H1 (cell line): Measurements from ENCODE around the gene STKLD1. TPM values are rescaled to one million over a fixed set of nuclear protein-coding genes. Genes with fewer than 3 reads are reported as not detected.

ENCODE experiments used
- ATF2 ChIP-seq: IDR thresholded peaks from 2 replicates; pipeline ENCODE4 v1.6.1; 2012; ENCODE audit warnings: low read length, inconsistent platforms
- CBX8 ChIP-seq: fragments of 300-800, 300-1000 bp; sonication (generic); IDR thresholded peaks from 2 replicates; pipeline ENCODE4 v1.7.1; 2016; ENCODE audit warnings: low read depth, low read length, borderline replicate concordance
- CHD1 ChIP-seq: IDR thresholded peaks from 2 replicates; pipeline ENCODE4 v1.6.1; 2012; ENCODE audit warnings: low read depth, low read length, improper control_type of control experiment
- CHD7 ChIP-seq: fragments of 300-600 bp; sonication (generic); IDR thresholded peaks from 2 replicates; pipeline ENCODE4 v1.7.1; 2012; ENCODE audit warnings: low read length, moderate library complexity, mild to moderate bottlenecking, inconsistent platforms; ENCODE audit not compliant: insufficient replicate concordance
- CREB1 ChIP-seq: IDR thresholded peaks from 2 replicates; pipeline ENCODE4 v1.6.1; 2012; ENCODE audit warnings: inconsistent platforms
- KDM5A ChIP-seq: fragments of 200-600 bp; IDR thresholded peaks from 2 replicates; pipeline ENCODE4 v1.7.1; 2012; ENCODE audit warnings: mild to moderate bottlenecking, low read length, inconsistent platforms, mixed read lengths
- MAX ChIP-seq: IDR thresholded peaks from 2 replicates; pipeline ENCODE4 v1.6.1; 2012; ENCODE audit warnings: inconsistent platforms
- SP2 ChIP-seq: IDR thresholded peaks from 2 replicates; pipeline ENCODE4 v1.6.1; 2012; ENCODE audit warnings: mild to moderate bottlenecking, low read length, inconsistent platforms
- SRF ChIP-seq: IDR thresholded peaks from 2 replicates; pipeline ENCODE4 v1.6.1; 2011; ENCODE audit warnings: mild to moderate bottlenecking, low read depth, low read length, moderate library complexity
- polyA plus RNA-seq, 7 experiments: library from polyadenylated mRNA; depleted of rRNA in 3 of 7; stranded (reverse) in 5 of 7; unstranded in 2 of 7; fragments of >200 nt in 5 of 7; fragments of 200-250 nt in 2 of 7; gene quantifications; 1 replicate in 5 of 7; 2 replicates in 1 of 7; 4 replicates in 1 of 7; pipeline versions ENCODE4 v1.2.1 to v1.2.3, GENCODE V29; 2011 to 2013; ENCODE audit warnings: missing spikeins in 2 of 7, mixed read lengths in 2 of 7
- total RNA-seq: library from RNA; stranded (reverse); fragmentation: NEBNext Ultra II Directional; extraction: Animal tissue kit (Norgen Biotek cat#: 25700); gene quantifications from 2 replicates; pipeline ENCODE4 v1.2.1, GENCODE V29; 2021

Gene STKLD1
- total and polyA plus RNA-seq, 2 of the 8 experiments (the other 6 are each of a cell fraction or from before 2014, with no cell fraction given): 0.26 TPM; not detected in 1

GRCh38 chr9:133331641-133332380 is 44.4 kb upstream of the STKLD1 start (continued):
- TF ChIP-seq CHD7 (no peak), MAX (no peak), KDM5A (no peak), SP2 (no peak), SRF (no peak), CREB1 (no peak), CBX8 (no peak), CHD1 (no peak), ATF2 (no peak)
